Mucosa of rectum (tissue), 2 donors: ENCODE results near the gene C17orf58.
"Not testable (repeated sequence)": the region's sequence is repeated elsewhere in the genome, so short reads cannot be mapped to it uniquely, and the experiment has no call there.

ENCODE experiments used
- H3K27ac ChIP-seq, 2 donors: one replicate each; pipeline ENCODE4 v1.7.0; 2013; ENCODE audit warnings: inconsistent platforms in 2 of 2, low read depth in 2 of 2, low read length in 2 of 2
- H3K27me3 ChIP-seq, 2 donors: one replicate each; pipeline ENCODE4 v1.7.0; 2013; ENCODE audit warnings: low read length in 2 of 2; ENCODE audit not compliant: control insufficient read depth in 2 of 2, insufficient read depth in 2 of 2
- H3K36me3 ChIP-seq, 2 donors: one replicate each; pipeline ENCODE4 v1.7.0; 2013; ENCODE audit warnings: low read length in 2 of 2; ENCODE audit not compliant: control insufficient read depth in 2 of 2, insufficient read depth in 2 of 2
- H3K4me1 ChIP-seq, 2 donors: one replicate each; pipeline ENCODE4 v1.7.0; 2013; ENCODE audit warnings: low read length in 2 of 2, mild to moderate bottlenecking in 1 of 2; ENCODE audit not compliant: control insufficient read depth in 2 of 2, insufficient read depth in 2 of 2
- H3K4me3 ChIP-seq, 2 donors: one replicate each; pipeline ENCODE4 v1.7.0; 2013; ENCODE audit warnings: low read length in 2 of 2
- H3K9ac ChIP-seq, 2 donors: one replicate each; pipeline ENCODE4 v1.7.0; 2013; ENCODE audit warnings: low read length in 2 of 2, low read depth in 1 of 2, mild to moderate bottlenecking in 1 of 2
- H3K9me3 ChIP-seq, 2 donors: one replicate each; pipeline ENCODE4 v1.7.0; 2013; ENCODE audit warnings: low read length in 2 of 2; ENCODE audit not compliant: control insufficient read depth in 2 of 2
- donor health status: healthy.
- donor health status: Normal muscosa, but diverticular disease.

C17orf58 gene

DNA sequence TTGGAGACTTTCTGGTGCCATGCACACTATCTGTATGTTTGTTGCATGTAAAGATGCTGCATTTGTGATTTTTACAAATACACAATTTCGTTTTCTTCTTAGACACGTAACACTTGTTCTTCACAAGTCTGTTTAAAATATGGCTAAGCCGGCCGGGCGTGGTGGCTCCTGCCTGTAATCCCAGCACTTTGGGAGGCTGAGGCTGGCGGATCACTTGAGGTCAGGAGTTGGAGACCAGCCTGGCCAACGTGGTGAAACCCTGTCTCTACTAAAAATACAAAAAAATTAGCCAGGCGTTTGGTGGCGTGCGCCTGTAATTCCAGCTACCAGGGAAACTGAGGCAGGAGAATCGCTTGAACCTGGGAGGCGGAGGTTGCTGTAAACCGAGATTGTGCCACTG is 24.5 kb upstream of the C17orf58 start:
- peak overlapping the region; percentile 64 to 84 for H3K27ac ChIP-seq
- not testable (repeated sequence) for H3K4me1 ChIP-seq, H3K36me3 ChIP-seq, H3K9me3 ChIP-seq, H3K27me3 ChIP-seq
- H3K4me3 ChIP-seq = peak overlapping the region; percentile 67 to 86
- H3K9ac ChIP-seq = peak overlapping the region; percentile 70 to 86

GRCh38 chr17:68020409-68020756 is 24.1 kb upstream of the C17orf58 start:
- Histone ChIP-seq H3K4me1 (peaks cover 0 to 4% of the 10 kb centered on the region in 2 donors), H3K36me3 (no peaks in the 10 kb centered on the region), H3K9me3 (no peaks in the 10 kb centered on the region), H3K27me3 (no peaks in the 10 kb centered on the region), H3K9ac (peak overlapping the region; percentile 70 to 86), H3K4me3 (peak overlapping the region; percentile 67 to 86), H3K27ac (peak overlapping the region; percentile 64 to 84)

DNA sequence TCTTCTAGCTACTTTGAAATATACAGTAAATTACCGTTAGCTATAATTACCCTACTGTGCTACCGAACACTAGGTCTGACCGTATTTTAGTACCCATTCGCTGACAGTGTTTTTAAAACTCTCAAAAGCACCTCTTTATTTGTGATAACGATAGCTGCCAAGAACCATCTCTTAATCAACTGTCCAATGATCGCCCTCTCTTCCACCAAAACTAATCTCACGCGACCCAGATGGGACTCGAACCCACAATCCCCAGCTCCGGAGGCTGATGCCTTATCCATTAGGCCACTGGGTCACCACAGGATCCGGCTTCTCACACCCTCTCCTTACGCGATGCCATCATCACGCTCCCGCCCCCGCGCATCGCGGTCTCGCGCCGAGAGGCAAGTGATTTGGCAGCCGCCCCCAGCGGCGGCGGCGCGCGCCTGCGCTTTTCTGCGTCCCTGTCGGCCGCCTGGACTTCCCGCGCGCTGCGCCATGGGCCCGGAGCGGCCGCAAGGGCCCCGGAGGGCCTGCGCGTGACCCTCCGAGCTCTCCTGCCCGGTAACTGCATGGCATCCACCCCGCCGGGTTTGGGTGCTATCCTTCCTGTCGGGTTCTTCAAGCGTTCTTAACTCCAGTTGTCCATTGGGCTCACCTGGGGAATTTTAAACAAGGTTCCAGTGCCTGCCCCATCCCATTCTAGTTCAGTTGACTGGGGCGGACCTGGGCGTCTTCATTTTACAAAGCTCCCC is 23.6 kb upstream of the C17orf58 start:
- Histone ChIP-seq H3K9me3 (no peaks in the 10 kb centered on the region), H3K27ac (peak overlapping the region; percentile 64 to 84), H3K4me3 (peak overlapping the region; percentile 67 to 86), H3K9ac (peak overlapping the region; percentile 70 to 86), H3K36me3 (no peaks in the 10 kb centered on the region), H3K27me3 (no peaks in the 10 kb centered on the region), H3K4me1 (peaks cover 0 to 4% of the 10 kb centered on the region in 2 donors)

DNA sequence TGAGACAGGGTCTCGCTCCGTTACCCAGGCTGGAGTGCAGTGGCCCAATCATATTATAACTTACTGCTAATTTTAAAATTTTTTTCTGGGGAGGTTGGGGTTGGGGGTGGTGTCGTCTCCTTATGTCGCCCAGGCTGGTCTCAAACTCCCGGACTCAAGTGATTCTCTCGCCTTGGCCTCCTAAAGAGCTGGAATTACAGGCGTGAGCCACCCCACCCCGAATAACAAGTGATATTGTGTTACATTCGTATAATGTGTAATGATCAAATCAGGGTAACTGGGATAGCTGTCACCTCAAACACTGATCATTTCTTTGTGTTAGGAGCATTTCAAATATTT is 23.0 kb upstream of the C17orf58 start:
- H3K27ac ChIP-seq = no peak overlapping the region
- no peaks in the 10 kb centered on the region for H3K36me3 ChIP-seq
- no peak overlapping the region for H3K9ac ChIP-seq
- H3K4me3 ChIP-seq = peak overlapping the region in 1 of 2 donors; percentile 86
- H3K27me3 ChIP-seq = no peaks in the 10 kb centered on the region
- H3K9me3 ChIP-seq = no peaks in the 10 kb centered on the region
- peaks cover 0 to 4% of the 10 kb centered on the region in 2 donors for H3K4me1 ChIP-seq

- H3K9ac ChIP-seq, H3K27ac ChIP-seq, H3K27me3 ChIP-seq, H3K4me3 ChIP-seq, H3K4me1 ChIP-seq, H3K9me3 ChIP-seq, H3K36me3 ChIP-seq: not testable (repeated sequence)
These were observed 22.2 kb upstream of the C17orf58 start for GRCh38 chr17:68018493-68018892.

DNA sequence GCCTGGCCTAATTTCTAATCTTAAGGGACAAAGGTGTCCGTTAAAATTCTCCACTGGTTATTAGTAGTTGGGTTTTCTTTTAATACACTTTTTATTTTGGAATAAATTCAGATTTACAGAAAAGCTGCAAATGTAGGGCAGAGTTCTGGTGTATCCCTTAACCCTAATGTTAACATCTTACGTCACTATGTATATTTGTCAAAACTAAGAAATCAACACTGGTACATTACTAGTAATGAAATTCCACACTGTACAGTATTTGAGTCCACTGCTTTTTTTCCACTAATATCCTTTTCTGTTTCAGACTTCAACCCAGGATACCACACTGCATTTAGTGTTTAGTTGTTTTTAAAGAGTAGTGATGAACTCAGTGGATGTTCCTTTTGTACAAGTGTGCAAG is 20.6 kb upstream of the C17orf58 start:
- Histone ChIP-seq H3K36me3 (no peaks in the 10 kb centered on the region), H3K27ac (no peak overlapping the region), H3K27me3 (no peaks in the 10 kb centered on the region), H3K9me3 (no peaks in the 10 kb centered on the region), H3K4me3 (no peak overlapping the region), H3K9ac (no peak overlapping the region), H3K4me1 (peaks cover 0 to 4% of the 10 kb centered on the region in 2 donors)

- Histone ChIP-seq H3K9me3 (no peaks in the 10 kb centered on the region), H3K4me1 (no peaks in the 10 kb centered on the region), H3K27me3 (no peaks in the 10 kb centered on the region), H3K36me3 (no peaks in the 10 kb centered on the region), H3K4me3 (no peak overlapping the region), H3K9ac (no peak overlapping the region), H3K27ac (no peak overlapping the region)
These were observed 18.9 kb upstream of the C17orf58 start for GRCh38 chr17:68015081-68015723.

DNA sequence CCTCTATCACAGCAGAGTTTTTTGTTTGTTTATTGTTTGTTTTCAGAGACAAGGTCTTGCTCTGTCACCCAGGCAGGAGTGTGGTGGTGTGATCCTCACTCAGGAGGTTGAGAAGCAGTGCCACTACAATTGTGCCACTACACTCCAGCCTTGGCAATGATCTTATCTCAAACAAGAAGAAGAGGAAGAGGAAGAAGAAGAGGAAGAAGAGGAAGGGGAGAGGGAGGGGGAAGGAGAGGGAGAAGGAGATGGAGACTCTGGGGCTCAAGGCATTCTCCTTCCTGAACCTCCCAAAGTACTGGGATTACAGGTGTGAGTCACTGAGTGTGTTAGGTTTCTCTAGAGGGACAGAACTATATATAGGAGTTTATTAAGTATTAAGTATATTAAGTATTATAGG is 17.1 kb upstream of the C17orf58 start:
- Histone ChIP-seq H3K36me3 (no peaks in the 10 kb centered on the region), H3K27ac (no peak overlapping the region), H3K27me3 (no peaks in the 10 kb centered on the region), H3K9ac (no peak overlapping the region), H3K9me3 (no peaks in the 10 kb centered on the region), H3K4me1 (no peaks in the 10 kb centered on the region), H3K4me3 (no peak overlapping the region)

GRCh38 chr17:68011199-68011665 is 15.0 kb upstream of the C17orf58 start:
- Histone ChIP-seq H3K9me3 (no peaks in the 10 kb centered on the region), H3K4me3 (peak overlapping the region; percentile 21 to 56), H3K4me1 (no peaks in the 10 kb centered on the region), H3K36me3 (no peaks in the 10 kb centered on the region), H3K9ac (no peak overlapping the region), H3K27me3 (no peaks in the 10 kb centered on the region), H3K27ac (no peak overlapping the region)

DNA sequence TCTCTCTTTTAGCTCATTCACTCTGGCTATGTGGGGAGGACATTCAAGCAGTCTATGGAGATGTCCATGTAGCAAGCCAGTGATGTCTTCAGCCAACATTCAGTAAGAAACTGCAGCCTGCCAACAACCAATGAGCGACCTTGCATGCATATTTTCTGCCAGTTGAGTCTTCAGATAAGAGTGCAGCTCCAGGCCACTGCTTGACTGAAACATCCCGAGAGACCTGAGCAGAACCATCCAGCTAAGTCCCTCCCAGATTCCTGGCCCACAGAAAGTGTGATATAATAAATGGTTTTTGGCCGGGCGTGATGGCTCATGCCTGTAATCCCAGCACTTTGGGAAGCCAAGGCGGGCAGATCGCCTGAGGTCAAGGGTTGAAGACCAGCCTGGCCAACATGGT is 10.5 kb upstream of the C17orf58 start:
- Histone ChIP-seq H3K36me3 (no peaks in the 10 kb centered on the region), H3K4me3 (no peak overlapping the region), H3K4me1 (no peaks in the 10 kb centered on the region), H3K27ac (no peak overlapping the region), H3K9me3 (no peaks in the 10 kb centered on the region), H3K9ac (no peak overlapping the region), H3K27me3 (no peaks in the 10 kb centered on the region)
